HFFc6 (cell line): ENCODE measurements around the gene CDKN2AIPNL. TPM values are rescaled to one million over a fixed set of nuclear protein-coding genes. Genes with fewer than 3 reads are reported as not detected.

Source experiments
- DNase-seq: peaks from one replicate; pipeline ENCODE4 v3.0.0-alpha.2; 2018
- H3K27ac Mint-ChIP-seq: 2 replicates; pipeline ENCODE4 v1.8.0; 2020; ENCODE audit warnings: mild to moderate bottlenecking, mixed read lengths
- H3K27me3 Mint-ChIP-seq: 2 replicates; pipeline ENCODE4 v1.8.0; 2021; ENCODE audit warnings: mild to moderate bottlenecking, moderate library complexity, mixed read lengths; ENCODE audit not compliant: insufficient read depth
- H3K36me3 Mint-ChIP-seq: 2 replicates; pipeline ENCODE4 v1.8.0; 2021; ENCODE audit warnings: low read depth, mixed read lengths
- H3K4me1 Mint-ChIP-seq: 2 replicates; pipeline ENCODE4 v1.8.0; 2020; ENCODE audit warnings: low read depth, mixed read lengths
- H3K4me3 Mint-ChIP-seq: 2 replicates; pipeline ENCODE4 v1.8.0; 2020; ENCODE audit warnings: mild to moderate bottlenecking, moderate library complexity, mixed read lengths
- H3K9me3 Mint-ChIP-seq: 2 replicates; pipeline ENCODE4 v1.8.0; 2020; ENCODE audit warnings: mild to moderate bottlenecking, mixed read lengths
- CTCF ChIP-seq: fragments of 200-600 bp; sonication (generic); IDR thresholded peaks from 2 replicates; pipeline ENCODE4 v1.5.0; 2021; ENCODE audit warnings: antibody characterized with exemption, mild to moderate bottlenecking
- total RNA-seq, 6 experiments: library from RNA; stranded (reverse); fragmentation: NEBNext Ultra II Directional; extraction: Animal tissue kit (Norgen Biotek cat#: 25700); gene quantifications; 2 replicates in 1 of 6; 3 replicates in 5 of 6; pipeline ENCODE4 v1.2.3, GENCODE V29; 2021

The CDKN2AIPNL gene
- total RNA-seq, 6 experiments from 2014 or later: 23.3 to 30.2 (median 28.4) TPM

DNA sequence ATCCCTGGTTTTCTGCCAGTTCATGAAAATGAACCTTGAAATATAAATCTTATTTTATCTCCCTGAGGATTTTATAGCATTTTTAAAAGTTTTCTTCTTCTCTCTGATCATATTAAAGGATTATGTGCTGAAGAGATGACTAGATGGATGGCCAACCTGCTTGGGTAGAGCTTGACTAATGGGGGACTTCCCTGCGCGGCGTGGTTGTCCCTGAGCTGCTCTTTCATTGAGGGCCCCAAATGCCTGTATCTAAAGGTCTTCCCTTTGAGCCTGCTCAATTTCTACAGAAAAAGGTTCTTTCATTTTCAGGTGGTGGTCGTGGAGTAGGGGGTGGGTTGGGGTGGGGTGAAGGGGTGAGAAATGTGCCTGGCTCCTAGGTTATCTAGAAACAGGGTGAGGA, 20.5 kb upstream of the CDKN2AIPNL start:
- Mint-ChIP-seq H3K4me1 (peaks cover 38% of the 10 kb centered on the region), H3K9me3 (no peaks in the 10 kb centered on the region), H3K27me3 (peaks cover 4% of the 10 kb centered on the region), H3K27ac (no peak overlapping the region), H3K4me3 (no peak overlapping the region), H3K36me3 (no peaks in the 10 kb centered on the region)
- no peak for TF ChIP-seq CTCF
- DNase-seq: no peak

GRCh38 chr5:134430001-134430569, 18.4 kb upstream of the CDKN2AIPNL start:
- no peak for TF ChIP-seq CTCF
- Mint-ChIP-seq H3K9me3 (no peaks in the 10 kb centered on the region), H3K4me3 (no peak overlapping the region)

DNA sequence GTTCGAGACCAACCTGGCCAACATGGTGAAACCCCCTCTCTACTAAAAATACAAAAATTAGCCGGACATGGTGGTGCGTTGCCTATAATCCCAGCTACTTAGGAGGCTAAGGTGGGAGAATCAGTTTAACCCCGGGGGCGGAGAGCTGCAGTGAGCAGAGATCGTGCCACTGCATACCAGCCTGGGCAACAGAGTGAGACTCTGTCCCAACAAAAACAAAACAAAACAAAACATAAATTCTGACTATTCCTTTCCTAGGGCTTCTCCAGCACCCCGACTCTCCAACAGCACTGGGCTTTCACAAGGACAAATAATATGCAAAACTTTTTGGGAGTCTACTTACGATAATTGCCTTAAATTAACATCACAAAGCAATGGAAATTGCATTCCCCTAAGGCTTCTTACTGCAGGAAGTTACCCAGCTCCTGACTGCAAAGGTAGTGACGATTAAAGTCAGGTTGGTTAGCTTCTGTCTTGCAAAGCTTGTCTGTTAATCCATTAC, 15.9 kb upstream of the CDKN2AIPNL start:
- Mint-ChIP-seq H3K4me3 (no peak overlapping the region), H3K27me3 (peaks cover 4% of the 10 kb centered on the region), H3K4me1 (peaks cover 2% of the 10 kb centered on the region), H3K36me3 (no peaks in the 10 kb centered on the region), H3K9me3 (no peaks in the 10 kb centered on the region), H3K27ac (no peak overlapping the region)
- DNase-seq: no peak
- no peak for TF ChIP-seq CTCF

More at GRCh38 chr5:134430001-134430569, 18.4 kb upstream of the CDKN2AIPNL start:
- H3K4me1 Mint-ChIP-seq: peaks cover 17% of the 10 kb centered on the region
- no peak for DNase-seq
- peaks cover 4% of the 10 kb centered on the region for H3K27me3 Mint-ChIP-seq
- no peaks in the 10 kb centered on the region for H3K36me3 Mint-ChIP-seq
- H3K27ac Mint-ChIP-seq: no peak overlapping the region

- Mint-ChIP-seq H3K4me3 (no peak overlapping the region), H3K4me1 (no peaks in the 10 kb centered on the region), H3K27ac (no peak overlapping the region), H3K9me3 (no peaks in the 10 kb centered on the region), H3K36me3 (no peaks in the 10 kb centered on the region), H3K27me3 (peaks cover 5% of the 10 kb centered on the region)
- TF ChIP-seq CTCF: no peak
- no peak for DNase-seq
Measured at GRCh38 chr5:134426361-134426760, 14.7 kb upstream of the CDKN2AIPNL start.

DNA sequence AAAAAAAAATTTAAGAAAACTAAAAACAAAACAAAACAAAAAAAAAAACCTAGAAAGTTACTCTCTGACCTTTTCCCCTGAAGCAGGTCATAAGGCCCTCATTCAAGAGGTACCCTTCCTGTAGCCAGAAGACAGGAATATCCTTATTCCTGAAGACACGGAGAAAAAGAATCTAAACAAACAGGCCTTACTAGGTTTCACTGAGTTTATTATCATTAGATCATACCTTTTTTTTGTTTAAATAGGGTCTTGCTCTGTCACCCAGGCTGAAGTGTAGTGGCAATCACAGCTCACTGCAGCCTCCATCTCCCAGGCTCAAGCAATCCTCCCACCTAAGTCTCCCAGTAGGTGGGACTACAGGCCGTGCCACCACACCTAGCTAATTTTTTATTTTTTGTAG, 11.7 kb upstream of the CDKN2AIPNL start:
- peaks cover 7% of the 10 kb centered on the region for H3K4me1 Mint-ChIP-seq
- no peak overlapping the region for H3K27ac Mint-ChIP-seq
- H3K36me3 Mint-ChIP-seq: no peaks in the 10 kb centered on the region
- TF ChIP-seq CTCF: no peak
- H3K4me3 Mint-ChIP-seq: no peak overlapping the region
- DNase-seq: no peak
- peaks cover 4% of the 10 kb centered on the region for H3K27me3 Mint-ChIP-seq
- no peaks in the 10 kb centered on the region; the same call in 1 of the 2 replicates for H3K9me3 Mint-ChIP-seq
